Midbrain (tissue), 1 donor: ENCODE results near the gene RARB.

Experiments
- DNase-seq: peaks from one replicate; lab custom pipeline; 2025; lab: John Stamatoyannopoulos, UW

Gene RARB

GRCh38 chr3:25448750-25449692 is 21.0 kb downstream of the RARB start:
- peak; percentile 53 for DNase-seq

- no peak for DNase-seq
These were observed 21.8 kb downstream of the RARB start for GRCh38 chr3:25449857-25450256.

GRCh38 chr3:25452192-25452591 is 24.1 kb downstream of the RARB start:
- no peak for DNase-seq

- no peak for DNase-seq
These were observed 24.7 kb downstream of the RARB start for GRCh38 chr3:25452740-25453139.

- DNase-seq = no peak
These were observed 25.5 kb downstream of the RARB start for GRCh38 chr3:25453619-25454004.

GRCh38 chr3:25454005-25454927 is 26.2 kb downstream of the RARB start:
- no peak for DNase-seq

- DNase-seq = no peak
These were observed 27.5 kb downstream of the RARB start for GRCh38 chr3:25455441-25456132.

GRCh38 chr3:25456723-25457670 is 28.9 kb downstream of the RARB start:
- DNase-seq = no peak

GRCh38 chr3:25457671-25458419 is 29.8 kb downstream of the RARB start:
- no peak for DNase-seq

GRCh38 chr3:25458420-25458814 is 30.4 kb downstream of the RARB start:
- DNase-seq = no peak

GRCh38 chr3:25460751-25461150 is 32.7 kb downstream of the RARB start:
- no peak for DNase-seq

GRCh38 chr3:25461946-25462345 is 33.9 kb downstream of the RARB start:
- DNase-seq = no peak

GRCh38 chr3:25462495-25462894 is 34.4 kb downstream of the RARB start:
- DNase-seq = no peak

- no peak for DNase-seq
These were observed 35.9 kb downstream of the RARB start for GRCh38 chr3:25463836-25464418.

- DNase-seq = no peak
These were observed 37.3 kb downstream of the RARB start for GRCh38 chr3:25465266-25465860.

- DNase-seq = peak; percentile 17
These were observed 40.8 kb downstream of the RARB start for GRCh38 chr3:25468866-25469319.

- no peak for DNase-seq
These were observed 41.5 kb downstream of the RARB start for GRCh38 chr3:25469558-25469957.

GRCh38 chr3:25471081-25471768 is 43.2 kb downstream of the RARB start:
- no peak for DNase-seq

- no peak for DNase-seq
These were observed 44.1 kb downstream of the RARB start for GRCh38 chr3:25472153-25472552.
